Measurements from ENCODE around the gene BMP7. TPM values are rescaled to one million over a fixed set of nuclear protein-coding genes. Genes with fewer than 3 reads are reported as not detected.

Gene BMP7
- total and polyA plus RNA-seq, 9 of the 15 experiments (the other 6 are each of a cell fraction or from before 2014, with no cell fraction given) = 0.18 TPM; not detected in 8

DNA sequence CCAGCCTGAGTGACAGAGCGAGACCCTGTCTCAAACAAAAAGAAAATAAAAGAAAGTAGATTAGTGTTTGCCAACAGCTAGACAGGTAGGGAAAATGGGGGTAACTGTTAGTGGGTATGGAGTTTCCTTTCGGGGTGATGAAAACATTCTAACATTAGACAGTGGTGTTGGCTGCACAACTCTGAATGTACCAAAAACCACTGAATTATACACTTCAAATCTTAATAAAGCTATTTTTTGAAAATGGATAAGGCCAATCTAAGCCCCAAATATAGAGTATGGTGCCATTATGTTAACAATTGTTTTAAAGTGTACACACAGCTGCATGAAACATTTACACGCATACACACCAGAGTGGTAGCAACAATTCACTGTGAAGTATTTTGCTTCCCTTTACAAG, 57.0 kb downstream of the BMP7 start (continued):
- TF ChIP-seq XRCC4 (IDR thresholded peaks at IDR 0.05; ENCODE audit: extremely low read depth, insufficient read depth, insufficient read length) (no peak), BACH1 (tag; IDR thresholded peaks at IDR 0.05) (peak; percentile 34; the same call in 1 of the 2 replicates), ZNF644 (tag; IDR thresholded peaks at IDR 0.05; ENCODE audit: low read depth) (no peak), ZNF3 (CRISPR knock-in tag; IDR thresholded peaks at IDR 0.05) (no peak)
- TF ChIP-seq, protein P1, sequence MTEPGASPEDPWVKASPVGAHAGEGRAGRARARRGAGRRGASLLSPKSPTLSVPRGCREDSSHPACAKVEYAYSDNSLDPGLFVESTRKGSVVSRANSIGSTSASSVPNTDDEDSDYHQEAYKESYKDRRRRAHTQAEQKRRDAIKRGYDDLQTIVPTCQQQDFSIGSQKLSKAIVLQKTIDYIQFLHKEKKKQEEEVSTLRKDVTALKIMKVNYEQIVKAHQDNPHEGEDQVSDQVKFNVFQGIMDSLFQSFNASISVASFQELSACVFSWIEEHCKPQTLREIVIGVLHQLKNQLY (CRISPR knock-in tag; conservative IDR thresholded peaks at IDR 0.05) = no peak

DNA sequence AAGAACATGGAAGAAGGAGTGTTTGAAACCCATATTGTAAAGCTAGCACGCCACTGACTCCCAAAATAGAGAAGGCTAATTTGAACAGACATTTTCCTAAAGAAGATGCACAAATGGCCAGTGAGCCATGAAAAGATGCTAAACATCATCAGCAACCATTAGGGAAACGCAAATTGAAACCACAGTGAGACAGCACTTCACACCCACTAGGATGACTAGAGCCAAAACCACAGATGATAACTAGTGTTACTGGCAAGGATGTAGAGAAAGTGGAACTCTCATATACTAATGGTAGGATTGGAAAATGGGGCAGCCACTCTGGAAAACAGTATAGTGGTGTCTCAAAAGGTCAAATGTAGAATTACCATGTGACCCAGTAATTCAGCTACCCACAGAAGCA, 58.2 kb downstream of the BMP7 start:
- Histone ChIP-seq H3K27ac (ENCODE audit: extremely low read depth, low read depth, low read length) (no peak overlapping the region), H3K27me3 (ENCODE audit: control insufficient read depth in 2 of 2, insufficient read depth in 2 of 2, low read length in 2 of 2) (peaks cover 42 to 60% of the 10 kb centered on the region in 2 experiments), H3K36me3 (ENCODE audit: control insufficient read depth, insufficient read depth, low read length) (no peaks in the 10 kb centered on the region), H3K9ac (ENCODE audit: insufficient read depth in 1 of 2, low read depth in 2 of 2, low read length in 2 of 2) (no peak overlapping the region), H3K9me1 (ENCODE audit: control insufficient read depth, insufficient read depth, low read length) (no peaks in the 10 kb centered on the region), H2AFZ (ENCODE audit: low read depth, low read length) (no peak overlapping the region), H3K9me3 (replicated peaks; ENCODE audit: control insufficient read depth, insufficient read depth, low read depth, low read length) (no peaks in the 10 kb centered on the region), H3K4me1 (replicated peaks in 1 of 2; ENCODE audit: control insufficient read depth in 2 of 2, insufficient read depth in 2 of 2, low read length in 2 of 2) (peaks cover 0 to 7% of the 10 kb centered on the region in 2 experiments; a peak in 1 of 5 replicates), H3K4me2 (ENCODE audit: insufficient read depth, low read length) (no peak overlapping the region), H3K79me2 (ENCODE audit: control insufficient read depth, insufficient read depth, low read length) (no peaks in the 10 kb centered on the region), H3K4me3 (no peak overlapping the region), H4K20me1 (replicated peaks; ENCODE audit: control insufficient read depth, insufficient read depth, low read length) (0 out of 2 replicates have a peak, but pooled peaks cover 8% of the 10 kb centered on the region)
- POLR2A ChIA-PET = interaction anchor here (0.5 to 0.6 kb wide), 2 partner anchors 39 to 1005 kb away, joined by 3 read pairs; no protein-coding TSS in a partner anchor
- 3% methylated on average over 2 of the region's 2 CpGs for WGBS (ENCODE audit: insufficient coverage, low coverage, missing lambda C conversion rate)
- in situ Hi-C loops (cut with MboI) = no loop called here
- CTCF ChIA-PET (ENCODE audit: low intra/inter-chr PET ratio) = no interaction called here
- BruUV-seq (replicated peaks) = no TSS peak
- DNase-seq (ENCODE audit: extremely low read depth in 1 of 4, low spot score in 3 of 4) (no peak), FAIRE-seq (no peak), ATAC-seq (no peak)
- intact Hi-C loops (cut with micrococcal nuclease) = no loop called here
- TF ChIP-seq CREM (IDR thresholded peaks at IDR 0.05; ENCODE audit: low read depth) (0 out of 2 replicates have a peak, but pooled peaks have one; percentile 10), NFE2 (IDR thresholded peaks at IDR 0.05; ENCODE audit: low read depth) (peak; percentile 93), ZNF239 (CRISPR knock-in tag; IDR thresholded peaks at IDR 0.05) (no peak), C11orf30 (IDR thresholded peaks at IDR 0.05; ENCODE audit: low read depth) (peak; percentile 29; the same call in 1 of the 2 replicates), EWSR1 (IDR thresholded peaks at IDR 0.05; ENCODE audit: borderline replicate concordance, low read depth, partially characterized antibody) (peak; percentile 14), ASH1L (IDR thresholded peaks at IDR 0.05; ENCODE audit: borderline replicate concordance, low read depth, partially characterized antibody) (no peak)
- TF ChIP-seq, protein P2, sequence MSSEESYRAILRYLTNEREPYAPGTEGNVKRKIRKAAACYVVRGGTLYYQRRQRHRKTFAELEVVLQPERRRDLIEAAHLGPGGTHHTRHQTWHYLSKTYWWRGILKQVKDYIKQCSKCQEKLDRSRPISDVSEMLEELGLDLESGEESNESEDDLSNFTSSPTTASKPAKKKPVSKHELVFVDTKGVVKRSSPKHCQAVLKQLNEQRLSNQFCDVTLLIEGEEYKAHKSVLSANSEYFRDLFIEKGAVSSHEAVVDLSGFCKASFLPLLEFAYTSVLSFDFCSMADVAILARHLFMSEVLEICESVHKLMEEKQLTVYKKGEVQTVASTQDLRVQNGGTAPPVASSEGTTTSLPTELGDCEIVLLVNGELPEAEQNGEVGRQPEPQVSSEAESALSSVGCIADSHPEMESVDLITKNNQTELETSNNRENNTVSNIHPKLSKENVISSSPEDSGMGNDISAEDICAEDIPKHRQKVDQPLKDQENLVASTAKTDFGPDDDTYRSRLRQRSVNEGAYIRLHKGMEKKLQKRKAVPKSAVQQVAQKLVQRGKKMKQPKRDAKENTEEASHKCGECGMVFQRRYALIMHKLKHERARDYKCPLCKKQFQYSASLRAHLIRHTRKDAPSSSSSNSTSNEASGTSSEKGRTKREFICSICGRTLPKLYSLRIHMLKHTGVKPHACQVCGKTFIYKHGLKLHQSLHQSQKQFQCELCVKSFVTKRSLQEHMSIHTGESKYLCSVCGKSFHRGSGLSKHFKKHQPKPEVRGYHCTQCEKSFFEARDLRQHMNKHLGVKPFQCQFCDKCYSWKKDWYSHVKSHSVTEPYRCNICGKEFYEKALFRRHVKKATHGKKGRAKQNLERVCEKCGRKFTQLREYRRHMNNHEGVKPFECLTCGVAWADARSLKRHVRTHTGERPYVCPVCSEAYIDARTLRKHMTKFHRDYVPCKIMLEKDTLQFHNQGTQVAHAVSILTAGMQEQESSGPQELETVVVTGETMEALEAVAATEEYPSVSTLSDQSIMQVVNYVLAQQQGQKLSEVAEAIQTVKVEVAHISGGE (CRISPR knock-in tag; IDR thresholded peaks at IDR 0.05) = peak in 1 of 3 experiments; percentile 89; a peak in 2 of 6 replicates
- TF ChIP-seq, protein P3, sequence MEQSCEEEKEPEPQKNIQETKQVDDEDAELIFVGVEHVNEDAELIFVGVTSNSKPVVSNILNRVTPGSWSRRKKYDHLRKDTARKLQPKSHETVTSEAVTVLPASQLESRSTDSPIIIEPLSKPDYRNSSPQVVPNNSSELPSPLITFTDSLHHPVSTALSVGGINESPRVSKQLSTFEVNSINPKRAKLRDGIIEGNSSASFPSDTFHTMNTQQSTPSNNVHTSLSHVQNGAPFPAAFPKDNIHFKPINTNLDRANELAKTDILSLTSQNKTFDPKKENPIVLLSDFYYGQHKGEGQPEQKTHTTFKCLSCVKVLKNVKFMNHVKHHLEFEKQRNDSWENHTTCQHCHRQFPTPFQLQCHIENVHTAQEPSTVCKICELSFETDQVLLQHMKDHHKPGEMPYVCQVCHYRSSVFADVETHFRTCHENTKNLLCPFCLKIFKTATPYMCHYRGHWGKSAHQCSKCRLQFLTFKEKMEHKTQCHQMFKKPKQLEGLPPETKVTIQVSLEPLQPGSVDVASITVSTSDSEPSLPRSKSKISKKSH (CRISPR knock-in tag; IDR thresholded peaks at IDR 0.05) = no peak
- TF ChIP-seq, protein P4, sequence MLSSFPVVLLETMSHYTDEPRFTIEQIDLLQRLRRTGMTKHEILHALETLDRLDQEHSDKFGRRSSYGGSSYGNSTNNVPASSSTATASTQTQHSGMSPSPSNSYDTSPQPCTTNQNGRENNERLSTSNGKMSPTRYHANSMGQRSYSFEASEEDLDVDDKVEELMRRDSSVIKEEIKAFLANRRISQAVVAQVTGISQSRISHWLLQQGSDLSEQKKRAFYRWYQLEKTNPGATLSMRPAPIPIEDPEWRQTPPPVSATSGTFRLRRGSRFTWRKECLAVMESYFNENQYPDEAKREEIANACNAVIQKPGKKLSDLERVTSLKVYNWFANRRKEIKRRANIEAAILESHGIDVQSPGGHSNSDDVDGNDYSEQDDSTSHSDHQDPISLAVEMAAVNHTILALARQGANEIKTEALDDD (IDR thresholded peaks at IDR 0.05) = peak; percentile 68

All from K562 (cell line).